ENCODE measurements around the gene RNF224. TPM values are rescaled to one million over a fixed set of nuclear protein-coding genes. Genes with fewer than 3 reads are reported as not detected.

Gene RNF224
- total and polyA plus RNA-seq, 2 experiments from 2014 or later, result 0.63 TPM; not detected in 1

GRCh38 chr9:137214620-137215019, 12.7 kb upstream of the RNF224 start:
- Histone ChIP-seq H3K9me2 (ENCODE audit: insufficient read depth) (no peaks in the 10 kb centered on the region), H3K79me2 (replicated peaks; ENCODE audit: insufficient read depth) (no peaks in the 10 kb centered on the region), H3K27me3 (ENCODE audit: insufficient read depth) (no peaks in the 10 kb centered on the region), H3K4me2 (no peak overlapping the region), H3K4me1 (ENCODE audit: insufficient read depth) (0 out of 2 replicates have a peak, but pooled peaks cover 3% of the 10 kb centered on the region), H3F3A (replicated peaks; ENCODE audit: low read depth) (0 out of 2 replicates have a peak, but pooled peaks cover 3% of the 10 kb centered on the region), H4K20me1 (replicated peaks; ENCODE audit: insufficient read depth) (no peaks in the 10 kb centered on the region; the same call in 1 of the 2 replicates), H3K36me3 (ENCODE audit: insufficient read depth) (no peaks in the 10 kb centered on the region), H3K4me3 (no peak overlapping the region), H2AFZ (no peak overlapping the region), H3K27ac (ENCODE audit: low read depth) (no peak overlapping the region)
- H3K4me3 Mint-ChIP-seq, result no peak overlapping the region
- H3K27me3 Mint-ChIP-seq (ENCODE audit: insufficient read depth, low read depth, poor library complexity), result peaks cover 2% of the 10 kb centered on the region
- TF ChIP-seq EZH2 (IDR thresholded peaks at IDR 0.05; ENCODE audit: low read depth, unreplicated experiment) (no peak), ZNF331 (CRISPR knock-in tag; IDR thresholded peaks at IDR 0.05; ENCODE audit: low read depth) (no peak), ETS1 (IDR thresholded peaks at IDR 0.05) (no peak), STAT1 (IDR thresholded peaks at IDR 0.05; ENCODE audit: unreplicated experiment) (no peak)
- no peak overlapping the region for H3K27ac Mint-ChIP-seq
- DNase-seq (ENCODE audit: low spot score) (no peak), ATAC-seq (no peak)
- H3K9me3 Mint-ChIP-seq, result no peaks in the 10 kb centered on the region; the same call in 2 of the 3 replicates
- peaks cover 8% of the 10 kb centered on the region for H3K36me3 Mint-ChIP-seq (ENCODE audit: low read depth)
- H3K4me1 Mint-ChIP-seq, result peaks cover 7% of the 10 kb centered on the region; the same call in 2 of the 3 replicates

GRCh38 chr9:137215196-137215986, 11.9 kb upstream of the RNF224 start:
- Histone ChIP-seq H3K27ac (ENCODE audit: low read depth) (no peak overlapping the region), H4K20me1 (replicated peaks; ENCODE audit: insufficient read depth) (no peaks in the 10 kb centered on the region; the same call in 1 of the 2 replicates), H3K4me3 (no peak overlapping the region), H3K4me2 (no peak overlapping the region), H3K36me3 (ENCODE audit: insufficient read depth) (no peaks in the 10 kb centered on the region), H3K27me3 (ENCODE audit: insufficient read depth) (no peaks in the 10 kb centered on the region), H3K79me2 (replicated peaks; ENCODE audit: insufficient read depth) (no peaks in the 10 kb centered on the region), H3K9me2 (ENCODE audit: insufficient read depth) (no peaks in the 10 kb centered on the region), H3K4me1 (ENCODE audit: insufficient read depth) (0 out of 2 replicates have a peak, but pooled peaks cover 3% of the 10 kb centered on the region), H3F3A (replicated peaks; ENCODE audit: low read depth) (0 out of 2 replicates have a peak, but pooled peaks cover 3% of the 10 kb centered on the region), H2AFZ (no peak overlapping the region)
- Mint-ChIP-seq H3K36me3 (ENCODE audit: low read depth) (peaks cover 5% of the 10 kb centered on the region; the same call in 2 of the 3 replicates), H3K27ac (no peak overlapping the region), H3K27me3 (ENCODE audit: insufficient read depth, low read depth, poor library complexity) (no peaks in the 10 kb centered on the region), H3K9me3 (no peaks in the 10 kb centered on the region; the same call in 2 of the 3 replicates), H3K4me1 (peaks cover 7% of the 10 kb centered on the region; the same call in 2 of the 3 replicates), H3K4me3 (no peak overlapping the region)
- DNase-seq (ENCODE audit: low spot score) (no peak), ATAC-seq (no peak)
- no peak for TF ChIP-seq JUNB (IDR thresholded peaks at IDR 0.05; ENCODE audit: unreplicated experiment)
- no peak for TF ChIP-seq ZNF331 (CRISPR knock-in tag; IDR thresholded peaks at IDR 0.05; ENCODE audit: low read depth)
- TF ChIP-seq REST (IDR thresholded peaks at IDR 0.05; ENCODE audit: unreplicated experiment), result no peak
- TF ChIP-seq ZNF462 (CRISPR knock-in tag; IDR thresholded peaks at IDR 0.05), result no peak
- TF ChIP-seq ETS1 (IDR thresholded peaks at IDR 0.05), result no peak
